22Rv1 (cell line): ENCODE data around the gene GNPDA1.

Experiments
- ZFX ChIP-seq: fragments of 450-650 bp; IDR thresholded peaks from 2 replicates; pipeline ENCODE4 v1.6.1; 2017; ENCODE audit warnings: antibody characterized with exemption, borderline replicate concordance
- TF ChIP-seq, protein P1 (sequence below): fragments of 450-650 bp; IDR thresholded peaks from 2 replicates; pipeline ENCODE4 v1.5.1; 2017; ENCODE audit warnings: mild to moderate bottlenecking

DNA sequence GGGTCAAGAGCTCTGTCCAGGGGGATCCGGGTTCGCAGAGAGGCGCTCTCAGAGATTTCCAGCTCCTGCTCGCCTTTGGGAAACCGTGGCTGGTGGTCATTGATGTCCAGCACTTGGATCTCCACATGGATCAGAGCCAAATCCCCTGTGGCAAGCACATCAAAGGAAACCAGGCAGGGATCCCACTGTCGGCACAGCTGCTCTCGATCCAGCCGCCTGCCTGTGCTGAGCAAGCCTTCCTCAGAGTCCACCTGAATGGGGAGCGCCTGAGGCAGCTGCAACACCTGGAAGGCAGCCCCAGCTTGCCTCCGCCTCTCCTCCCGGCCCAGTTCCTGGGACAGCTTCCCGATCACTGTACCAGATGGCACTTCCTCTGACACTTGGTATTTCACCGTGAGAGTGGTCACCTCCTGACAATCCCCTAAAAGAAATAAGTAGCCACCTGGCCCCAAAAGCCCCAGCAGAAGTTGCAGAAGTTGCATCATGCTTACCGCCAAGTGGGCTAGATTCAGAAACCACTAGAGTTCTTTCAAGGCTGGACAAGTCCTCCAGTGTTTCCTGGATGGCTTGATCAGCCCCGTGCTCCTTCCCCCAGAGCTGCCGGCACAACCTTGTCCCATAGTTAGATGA, 55.3 kb downstream of the GNPDA1 start:
- TF ChIP-seq, protein P1, sequence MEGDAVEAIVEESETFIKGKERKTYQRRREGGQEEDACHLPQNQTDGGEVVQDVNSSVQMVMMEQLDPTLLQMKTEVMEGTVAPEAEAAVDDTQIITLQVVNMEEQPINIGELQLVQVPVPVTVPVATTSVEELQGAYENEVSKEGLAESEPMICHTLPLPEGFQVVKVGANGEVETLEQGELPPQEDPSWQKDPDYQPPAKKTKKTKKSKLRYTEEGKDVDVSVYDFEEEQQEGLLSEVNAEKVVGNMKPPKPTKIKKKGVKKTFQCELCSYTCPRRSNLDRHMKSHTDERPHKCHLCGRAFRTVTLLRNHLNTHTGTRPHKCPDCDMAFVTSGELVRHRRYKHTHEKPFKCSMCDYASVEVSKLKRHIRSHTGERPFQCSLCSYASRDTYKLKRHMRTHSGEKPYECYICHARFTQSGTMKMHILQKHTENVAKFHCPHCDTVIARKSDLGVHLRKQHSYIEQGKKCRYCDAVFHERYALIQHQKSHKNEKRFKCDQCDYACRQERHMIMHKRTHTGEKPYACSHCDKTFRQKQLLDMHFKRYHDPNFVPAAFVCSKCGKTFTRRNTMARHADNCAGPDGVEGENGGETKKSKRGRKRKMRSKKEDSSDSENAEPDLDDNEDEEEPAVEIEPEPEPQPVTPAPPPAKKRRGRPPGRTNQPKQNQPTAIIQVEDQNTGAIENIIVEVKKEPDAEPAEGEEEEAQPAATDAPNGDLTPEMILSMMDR = no peak
- TF ChIP-seq ZFX = no peak
